Inflammatory macrophage (primary cell): Measurements from ENCODE around the gene PRDM2.
A peak's percentile ranks its signal among the peaks of the same experiment; 100 is the strongest.
"Not testable (repeated sequence)": the region's sequence is repeated elsewhere in the genome, so short reads cannot be mapped to it uniquely, and the experiment has no call there.

Experiments used
- DNase-seq, 2 donors: peaks; one replicate each; pipeline ENCODE4 v3.0.0-alpha.2; 2020 to 2022

The PRDM2 gene

DNA sequence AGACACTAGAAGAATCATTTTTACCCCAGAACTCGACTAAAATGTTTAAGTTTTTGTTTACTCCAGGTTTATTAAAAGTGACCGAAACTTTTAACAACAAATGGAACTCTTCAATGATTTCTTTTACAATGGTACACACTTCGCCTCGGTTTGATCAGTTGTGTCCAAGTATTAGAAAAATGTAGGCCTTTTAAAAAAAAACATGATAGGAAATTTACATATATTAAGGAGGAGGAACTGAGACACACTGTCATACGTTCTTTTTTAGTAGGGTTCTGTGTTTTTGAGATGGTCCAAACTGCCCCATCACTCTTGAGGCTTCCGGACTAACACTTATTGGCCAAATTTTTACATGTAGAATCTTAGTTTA, 1.3 kb downstream of the PRDM2 start:
- no peak for DNase-seq

DNA sequence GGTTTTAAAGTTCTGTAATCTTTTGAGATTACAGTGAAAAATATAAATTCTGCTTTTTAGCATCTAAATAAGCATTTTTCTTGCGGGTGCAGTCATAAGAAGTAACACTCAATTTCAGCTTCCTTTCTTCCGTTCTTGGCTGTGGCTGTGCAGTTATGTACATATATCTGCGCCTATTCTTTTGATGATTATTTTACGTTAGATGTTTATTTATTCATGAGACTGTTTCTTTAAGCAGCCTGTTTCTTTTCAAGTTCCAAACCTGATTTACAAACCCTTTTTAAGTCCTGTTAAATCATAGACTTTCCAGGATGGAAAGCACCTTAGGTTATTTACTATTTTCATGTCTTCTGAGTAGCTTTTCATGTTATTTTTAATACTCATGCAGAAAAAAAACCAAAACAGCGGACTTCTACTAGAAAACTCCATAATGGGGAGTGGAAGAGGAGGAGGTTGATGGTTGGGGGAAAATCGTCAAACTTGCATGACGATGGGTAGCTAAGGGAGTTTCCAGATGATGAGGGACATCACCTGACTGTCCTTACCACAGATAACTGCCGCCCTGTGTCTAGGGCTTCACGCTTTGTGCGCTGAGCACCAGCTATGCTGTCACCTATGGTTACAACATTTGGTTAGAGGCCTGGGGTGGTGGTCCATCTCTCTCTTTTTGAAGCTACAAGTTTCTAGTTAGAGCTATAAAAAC, 2.6 kb downstream of the PRDM2 start:
- no peak for DNase-seq

- no peak for DNase-seq
These were observed 3.1 kb downstream of the PRDM2 start for GRCh38 chr1:13703128-13703513.

DNA sequence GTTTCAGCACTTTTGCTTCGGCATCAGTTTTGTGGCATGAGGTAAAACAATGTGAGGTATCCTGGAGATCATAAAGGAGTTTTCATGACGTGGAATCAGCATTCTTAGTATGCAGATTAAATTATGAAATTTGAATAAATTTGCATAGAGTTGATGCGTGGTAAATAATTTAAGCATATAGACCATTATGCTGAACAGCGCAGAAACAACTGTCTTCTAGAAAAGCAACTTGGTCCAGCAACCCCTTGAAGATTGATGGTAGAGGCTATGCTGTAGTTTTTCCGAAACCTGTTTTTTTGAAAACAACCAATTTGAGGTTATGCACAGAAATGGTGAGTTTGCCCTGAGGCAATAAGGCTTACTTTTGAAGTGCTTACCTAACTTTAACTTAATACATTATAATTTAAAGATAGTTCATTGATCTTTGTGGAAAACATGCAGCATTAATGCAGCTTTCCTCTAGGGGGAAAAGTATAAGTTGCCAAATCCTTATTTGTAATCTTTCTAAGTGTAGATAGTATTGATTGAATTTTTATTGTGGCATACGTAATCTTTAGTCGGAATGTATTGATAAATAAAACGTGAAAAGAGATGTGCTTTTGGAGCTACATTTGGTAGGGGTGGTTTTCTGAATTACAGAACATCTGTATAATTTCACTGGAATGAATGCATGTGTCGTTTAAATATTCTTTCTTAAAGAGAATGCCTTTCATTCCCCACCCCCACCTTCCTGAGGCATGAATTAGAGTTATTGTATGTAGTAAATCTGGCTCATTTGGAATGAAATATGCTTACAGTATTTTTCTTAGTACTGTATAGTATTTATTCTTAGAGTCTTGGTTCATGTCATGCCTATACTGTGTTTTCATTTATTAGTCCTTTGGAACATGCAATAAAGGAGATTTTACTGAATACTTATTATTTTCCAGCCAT, 3.8 kb downstream of the PRDM2 start:
- no peak for DNase-seq

GRCh38 chr1:13706046-13706445, 6.1 kb downstream of the PRDM2 start:
- DNase-seq = no peak

DNA sequence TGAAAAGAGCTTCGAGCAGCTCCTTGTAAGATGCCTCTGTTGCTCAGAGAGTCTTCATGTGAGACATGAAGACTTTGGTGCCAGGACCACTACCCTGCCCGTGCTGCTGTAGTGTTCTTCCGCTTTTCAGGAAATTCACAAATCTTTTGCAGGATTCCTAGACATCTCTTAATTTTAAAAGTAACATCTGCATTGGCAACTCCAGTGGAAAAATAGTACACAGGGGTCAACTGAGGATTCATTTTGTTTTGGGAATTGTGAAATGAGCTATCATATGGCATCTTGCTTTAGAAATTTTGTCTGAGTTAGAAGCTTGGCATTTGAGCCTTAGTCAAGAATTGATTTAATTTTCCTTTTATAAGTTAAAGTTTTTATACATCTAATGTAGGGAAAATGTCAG, 7.2 kb downstream of the PRDM2 start:
- DNase-seq = no peak

GRCh38 chr1:13708380-13708982, 8.5 kb downstream of the PRDM2 start:
- no peak for DNase-seq

- no peak for DNase-seq
These were observed 10.1 kb downstream of the PRDM2 start for GRCh38 chr1:13710086-13710485.

DNA sequence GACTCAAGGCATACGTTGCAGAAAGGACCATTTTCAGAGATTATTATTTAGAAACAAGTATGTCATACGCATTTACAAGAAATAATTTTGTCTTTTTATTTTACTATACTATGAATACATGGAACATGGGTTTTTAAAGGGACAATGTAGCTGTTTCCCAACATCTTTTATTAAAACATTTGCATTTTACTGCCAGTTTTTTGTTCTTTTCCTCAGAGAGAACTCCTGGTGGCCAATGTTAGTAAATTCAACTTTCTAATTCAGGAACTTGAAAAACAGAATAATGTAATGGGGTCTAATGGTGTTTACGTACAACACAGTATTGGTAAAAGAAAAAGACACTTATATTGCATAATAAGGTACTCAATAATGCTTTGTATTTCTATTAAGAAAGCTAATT, 14.9 kb downstream of the PRDM2 start:
- DNase-seq = no peak

- not testable (repeated sequence) for DNase-seq
These were observed 15.8 kb downstream of the PRDM2 start for GRCh38 chr1:13715616-13716287.

DNA sequence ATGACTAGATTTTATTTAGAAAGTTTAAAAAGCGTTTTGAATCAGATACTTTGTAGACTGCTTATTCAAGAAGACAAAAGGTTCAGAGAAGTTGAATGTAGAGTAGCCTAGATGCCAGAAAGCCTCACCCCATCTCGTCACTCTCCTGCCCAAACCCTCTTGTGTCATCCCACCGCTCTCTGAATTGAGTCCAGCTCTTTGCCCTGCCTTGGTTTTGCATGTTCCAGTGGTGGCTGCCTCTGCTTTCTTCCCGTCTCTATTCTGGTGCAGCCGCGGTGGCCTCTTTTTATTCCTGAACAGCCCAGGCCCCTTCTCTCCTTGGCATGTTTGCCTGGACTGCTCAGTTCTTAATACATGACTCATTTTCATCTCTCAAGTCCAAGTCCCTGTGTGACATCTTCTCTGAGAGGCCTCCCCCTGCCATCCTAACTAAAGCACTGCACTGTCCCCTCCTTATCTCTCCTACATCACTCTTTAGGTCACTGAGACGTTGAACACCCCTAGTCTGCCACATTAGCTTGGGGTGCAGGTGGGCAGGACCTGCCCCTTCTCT, 22.9 kb downstream of the PRDM2 start:
- DNase-seq = no peak

GRCh38 chr1:13723810-13724209, 23.8 kb downstream of the PRDM2 start:
- DNase-seq = peak; percentile 85 to 94

DNA sequence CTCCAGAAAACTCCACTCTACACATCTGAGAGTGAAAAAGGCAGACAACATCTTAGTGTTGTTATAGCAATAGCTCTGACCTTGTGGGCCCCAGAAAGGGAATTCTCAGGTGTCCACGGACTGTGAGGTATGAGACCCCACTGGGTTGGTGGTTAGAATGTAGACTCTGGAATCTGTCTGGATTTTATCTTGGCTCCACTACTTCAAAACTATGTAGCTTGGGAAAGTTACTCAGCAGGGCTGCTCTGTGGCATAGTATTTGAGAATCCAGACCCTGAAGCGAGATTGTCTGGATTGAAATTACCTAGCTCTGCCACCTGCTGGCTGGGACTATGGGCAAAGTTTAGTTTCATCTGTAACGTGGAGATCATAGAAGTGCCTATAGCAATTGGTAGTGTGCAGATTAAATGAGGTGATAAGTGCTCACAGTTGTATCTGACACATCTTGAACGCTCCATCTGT, 25.8 kb downstream of the PRDM2 start:
- peak in 1 of 2 donors; percentile 11 for DNase-seq

GRCh38 chr1:13728091-13728715, 28.2 kb downstream of the PRDM2 start:
- no peak for DNase-seq

DNA sequence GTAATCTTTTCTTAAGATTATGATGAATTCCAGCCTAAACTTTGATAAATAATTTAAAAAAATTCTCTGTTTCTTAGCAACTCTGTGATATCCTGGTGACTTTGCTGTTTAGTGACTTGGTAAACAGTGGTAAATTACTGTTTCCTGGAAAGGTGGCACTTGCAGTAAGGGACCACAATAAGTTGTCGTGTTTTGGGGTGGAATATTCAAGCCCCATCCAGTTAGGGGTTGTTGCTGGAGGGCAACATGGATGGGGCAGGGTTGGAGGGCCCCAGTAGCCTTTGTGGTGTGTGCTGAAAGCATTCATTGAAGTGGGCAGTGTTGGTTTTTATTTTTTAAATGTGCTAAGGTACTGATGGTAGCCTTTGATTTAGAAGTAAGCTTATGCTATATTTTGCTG, 30.3 kb downstream of the PRDM2 start:
- DNase-seq = no peak

GRCh38 chr1:13730751-13731482, 30.9 kb downstream of the PRDM2 start:
- DNase-seq = peak; percentile 34 to 42

DNA sequence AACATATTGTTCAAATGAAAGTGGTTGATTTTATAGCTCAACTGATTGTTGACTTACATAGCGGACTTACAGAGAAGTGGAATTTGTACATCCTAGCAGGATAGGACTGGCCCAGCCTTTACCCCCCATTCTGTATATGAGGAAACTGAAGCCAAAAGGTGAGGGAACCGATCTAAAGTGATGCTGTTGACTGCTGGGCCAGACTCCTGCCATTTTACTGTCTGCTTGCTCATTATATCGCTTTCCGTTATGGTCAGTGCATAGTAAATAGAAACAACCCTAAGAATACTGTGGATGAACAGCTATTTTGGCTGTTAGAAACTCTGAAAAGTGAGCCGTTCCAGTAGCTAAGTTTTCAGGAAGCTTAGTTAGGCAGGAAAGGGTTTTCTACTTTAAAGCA, 31.9 kb downstream of the PRDM2 start:
- no peak for DNase-seq

DNA sequence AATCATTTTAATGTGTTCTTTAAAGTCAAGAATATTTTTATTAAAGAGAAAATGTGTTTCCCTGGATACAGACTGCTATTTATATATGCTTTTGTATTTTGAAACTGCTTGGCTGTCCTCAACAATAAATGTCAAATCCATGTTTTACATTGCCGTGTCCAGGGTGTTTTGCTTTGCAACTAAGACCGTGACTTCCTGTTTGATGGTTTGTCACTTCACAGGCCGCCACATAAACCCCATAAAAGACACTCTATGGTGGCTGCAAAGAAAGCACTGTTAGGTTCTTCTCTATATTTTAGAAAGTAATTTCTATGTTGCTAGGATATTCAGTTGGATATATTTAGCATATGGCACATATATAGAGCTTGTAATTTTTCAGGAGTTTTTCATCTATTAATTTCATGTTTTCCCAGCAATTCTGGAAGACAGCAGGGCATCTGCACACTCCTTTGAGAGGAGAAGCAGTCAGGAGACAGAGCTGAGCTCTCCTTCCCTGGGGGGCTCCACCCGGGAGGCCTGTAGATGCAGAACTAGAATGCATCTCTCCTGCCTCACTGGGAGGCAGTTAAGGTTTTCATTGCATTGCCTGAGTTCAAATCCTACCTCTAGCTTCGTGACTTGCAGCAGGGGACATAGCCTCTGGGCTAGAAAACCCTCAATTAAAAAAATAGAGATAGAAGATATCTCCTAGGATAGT, 33.1 kb downstream of the PRDM2 start:
- peak in 1 of 2 donors; percentile 34 for DNase-seq

- no peak for DNase-seq
These were observed 33.7 kb downstream of the PRDM2 start for GRCh38 chr1:13733711-13734110.

- no peak for DNase-seq
These were observed 35.4 kb downstream of the PRDM2 start for GRCh38 chr1:13735168-13735930.
